GM12874 (cell line): ENCODE results near the gene PLSCR5.

Source experiments
- TF ChIP-seq, protein P1 (sequence below): IDR thresholded peaks from 2 replicates; pipeline ENCODE4 v1.5.1; 2011; ENCODE audit warnings: low read depth, mild to moderate bottlenecking, control low read depth, low read length, moderate library complexity; ENCODE audit not compliant: insufficient read depth

The PLSCR5 gene

DNA sequence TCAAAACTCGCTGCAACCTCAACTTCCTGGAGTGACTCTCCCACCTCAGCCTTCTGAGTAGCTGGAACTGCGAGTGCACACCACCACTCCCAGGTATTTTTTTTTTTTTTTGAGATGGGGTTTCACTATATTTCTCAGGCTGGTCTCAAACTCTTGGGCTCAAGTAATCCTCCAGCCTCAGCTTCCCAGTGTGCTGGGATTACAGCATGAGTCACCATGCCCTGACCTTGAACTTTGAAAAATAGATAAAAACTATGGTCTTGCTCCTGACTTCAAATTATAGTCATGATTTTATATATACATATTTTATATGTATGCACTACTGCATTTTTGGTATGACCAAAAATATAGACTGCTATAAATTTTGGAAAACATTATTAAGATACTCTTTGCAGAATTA, 6.9 kb upstream of the PLSCR5 start:
- TF ChIP-seq, protein P1, sequence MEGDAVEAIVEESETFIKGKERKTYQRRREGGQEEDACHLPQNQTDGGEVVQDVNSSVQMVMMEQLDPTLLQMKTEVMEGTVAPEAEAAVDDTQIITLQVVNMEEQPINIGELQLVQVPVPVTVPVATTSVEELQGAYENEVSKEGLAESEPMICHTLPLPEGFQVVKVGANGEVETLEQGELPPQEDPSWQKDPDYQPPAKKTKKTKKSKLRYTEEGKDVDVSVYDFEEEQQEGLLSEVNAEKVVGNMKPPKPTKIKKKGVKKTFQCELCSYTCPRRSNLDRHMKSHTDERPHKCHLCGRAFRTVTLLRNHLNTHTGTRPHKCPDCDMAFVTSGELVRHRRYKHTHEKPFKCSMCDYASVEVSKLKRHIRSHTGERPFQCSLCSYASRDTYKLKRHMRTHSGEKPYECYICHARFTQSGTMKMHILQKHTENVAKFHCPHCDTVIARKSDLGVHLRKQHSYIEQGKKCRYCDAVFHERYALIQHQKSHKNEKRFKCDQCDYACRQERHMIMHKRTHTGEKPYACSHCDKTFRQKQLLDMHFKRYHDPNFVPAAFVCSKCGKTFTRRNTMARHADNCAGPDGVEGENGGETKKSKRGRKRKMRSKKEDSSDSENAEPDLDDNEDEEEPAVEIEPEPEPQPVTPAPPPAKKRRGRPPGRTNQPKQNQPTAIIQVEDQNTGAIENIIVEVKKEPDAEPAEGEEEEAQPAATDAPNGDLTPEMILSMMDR = no peak

DNA sequence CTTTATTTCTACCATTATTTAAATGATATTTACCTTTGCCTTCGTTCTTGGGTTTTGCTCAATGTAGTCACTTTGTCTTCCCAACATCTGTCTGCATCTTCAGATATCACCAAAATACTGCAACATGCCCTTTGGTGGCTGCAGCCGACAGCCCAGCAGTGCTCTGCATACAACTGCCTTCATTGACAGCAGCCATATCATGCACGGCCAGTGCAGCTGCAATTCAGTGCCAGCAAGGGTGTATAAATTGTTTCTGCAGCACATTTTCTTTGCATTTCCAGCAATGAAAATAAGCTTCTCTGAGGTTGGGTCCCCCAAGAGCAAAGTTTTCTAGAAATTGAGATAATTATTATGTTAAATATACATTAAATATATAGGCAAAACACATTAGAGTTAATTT, 6.0 kb upstream of the PLSCR5 start:
- TF ChIP-seq, protein P1 = no peak

DNA sequence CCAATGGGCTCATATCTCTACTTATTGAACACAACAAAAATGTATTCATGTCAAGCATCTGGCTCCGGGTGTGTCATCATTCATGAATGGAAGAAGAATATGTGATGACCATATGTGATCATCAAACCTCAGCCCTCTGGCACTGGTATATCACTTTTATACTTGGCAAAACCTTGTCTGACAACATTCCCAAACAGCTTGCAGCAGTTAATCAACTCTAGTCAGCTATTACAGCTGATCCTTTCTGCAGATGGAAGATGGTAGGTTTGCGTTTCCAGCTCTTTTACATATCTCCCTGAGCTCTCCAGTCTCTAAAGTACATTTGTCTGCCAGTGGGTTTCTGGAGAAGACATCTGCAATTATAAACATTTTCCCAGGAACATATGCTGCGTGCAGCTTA, 6.6 kb downstream of the PLSCR5 start:
- TF ChIP-seq, protein P1 = no peak

GRCh38 chr3:146594843-146595482, 10.2 kb downstream of the PLSCR5 start:
- TF ChIP-seq, protein P1 = peak; percentile 5; the same call in 1 of the 2 replicates

DNA sequence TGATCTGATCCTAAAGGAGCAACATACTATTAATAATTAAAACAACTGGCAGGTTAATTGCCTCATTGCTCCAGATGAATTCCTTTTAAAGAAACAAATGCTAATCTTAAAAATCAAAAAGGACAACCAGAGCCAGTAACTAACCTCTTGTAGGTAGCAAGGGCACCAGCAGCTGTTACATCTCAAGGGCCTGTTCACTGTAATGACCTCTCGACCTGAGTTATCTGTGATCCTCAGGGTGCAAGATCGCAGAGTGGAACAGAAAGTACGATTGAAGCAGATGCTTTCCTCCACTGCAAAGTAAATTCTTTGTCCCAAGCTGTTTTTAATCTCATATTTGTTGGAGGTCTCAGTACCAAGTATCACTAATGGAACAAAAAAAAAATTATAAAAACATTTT, 11.4 kb downstream of the PLSCR5 start:
- TF ChIP-seq, protein P1 = no peak

DNA sequence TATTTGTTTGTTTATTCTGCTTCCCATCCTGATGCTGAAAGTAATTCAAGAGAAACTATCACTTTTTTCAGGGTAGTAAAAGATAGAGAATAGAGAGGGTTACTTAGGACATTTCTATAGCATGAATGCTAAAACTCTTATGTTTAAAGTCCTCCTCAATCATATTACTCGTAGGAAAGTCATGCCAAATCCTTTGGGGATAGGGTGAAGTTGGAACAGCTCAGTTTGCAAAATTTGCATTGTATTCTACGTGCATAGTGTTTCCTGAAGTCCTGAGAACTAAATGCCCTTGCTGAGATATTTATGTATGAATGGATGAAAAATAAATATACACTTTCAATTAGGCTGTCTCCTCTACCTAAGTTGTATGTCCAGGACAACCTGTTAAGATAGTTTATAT, 14.6 kb downstream of the PLSCR5 start:
- TF ChIP-seq, protein P1 = no peak

- TF ChIP-seq, protein P1 = 0 out of 2 replicates have a peak, but pooled peaks have one; percentile 16
These were observed 15.1 kb downstream of the PLSCR5 start for GRCh38 chr3:146589899-146590508.
